ENCODE measurements around the gene IPO13. TPM values are rescaled to one million over a fixed set of nuclear protein-coding genes. Genes with fewer than 3 reads are reported as not detected.

The IPO13 gene
- total RNA-seq, 1 experiment from 2014 or later, result 24.2 TPM

DNA sequence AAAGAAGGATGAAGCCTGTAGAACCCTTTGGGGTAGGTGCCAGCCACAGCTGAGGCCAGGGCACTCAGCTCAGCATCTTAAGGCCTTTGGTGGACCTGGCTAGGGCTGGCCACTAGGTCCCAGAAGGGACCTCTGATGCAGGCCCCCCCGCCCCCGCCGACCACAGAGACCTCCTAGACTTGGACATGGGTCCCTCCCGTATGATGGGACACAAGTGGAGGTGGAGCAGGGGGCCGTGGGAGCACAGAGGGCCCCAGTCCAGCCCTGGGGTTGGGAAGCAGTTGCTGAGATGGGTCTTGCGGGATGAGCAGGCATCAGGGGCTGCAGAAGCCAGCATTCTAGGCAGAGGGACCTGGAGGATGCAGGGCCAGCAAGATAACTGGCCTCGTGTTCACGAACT lies 35.5 kb downstream of the IPO13 start:
- Mint-ChIP-seq H3K4me3 (ENCODE audit: low read depth, unreplicated experiment) (no peak overlapping the region), H3K9me3 (ENCODE audit: low read depth, unreplicated experiment) (no peaks in the 10 kb centered on the region), H3K27me3 (ENCODE audit: unreplicated experiment) (no peaks in the 10 kb centered on the region), H3K27ac (ENCODE audit: unreplicated experiment) (no peak overlapping the region), H3K36me3 (ENCODE audit: insufficient read depth, unreplicated experiment) (peaks cover 32% of the 10 kb centered on the region), H3K4me1 (ENCODE audit: low read depth, unreplicated experiment) (peaks cover 57% of the 10 kb centered on the region)
- TF ChIP-seq, protein P1, sequence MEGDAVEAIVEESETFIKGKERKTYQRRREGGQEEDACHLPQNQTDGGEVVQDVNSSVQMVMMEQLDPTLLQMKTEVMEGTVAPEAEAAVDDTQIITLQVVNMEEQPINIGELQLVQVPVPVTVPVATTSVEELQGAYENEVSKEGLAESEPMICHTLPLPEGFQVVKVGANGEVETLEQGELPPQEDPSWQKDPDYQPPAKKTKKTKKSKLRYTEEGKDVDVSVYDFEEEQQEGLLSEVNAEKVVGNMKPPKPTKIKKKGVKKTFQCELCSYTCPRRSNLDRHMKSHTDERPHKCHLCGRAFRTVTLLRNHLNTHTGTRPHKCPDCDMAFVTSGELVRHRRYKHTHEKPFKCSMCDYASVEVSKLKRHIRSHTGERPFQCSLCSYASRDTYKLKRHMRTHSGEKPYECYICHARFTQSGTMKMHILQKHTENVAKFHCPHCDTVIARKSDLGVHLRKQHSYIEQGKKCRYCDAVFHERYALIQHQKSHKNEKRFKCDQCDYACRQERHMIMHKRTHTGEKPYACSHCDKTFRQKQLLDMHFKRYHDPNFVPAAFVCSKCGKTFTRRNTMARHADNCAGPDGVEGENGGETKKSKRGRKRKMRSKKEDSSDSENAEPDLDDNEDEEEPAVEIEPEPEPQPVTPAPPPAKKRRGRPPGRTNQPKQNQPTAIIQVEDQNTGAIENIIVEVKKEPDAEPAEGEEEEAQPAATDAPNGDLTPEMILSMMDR (IDR thresholded peaks at IDR 0.05; ENCODE audit: unreplicated experiment), result no peak
- CTCF ChIA-PET, result no interaction called here
- BruUV-seq (replicated peaks), result no TSS peak
- intact Hi-C loops (cut with micrococcal nuclease; ENCODE audit: unreplicated experiment), result no loop called here
- DNase-seq, result no peak

GRCh38 chr1:43982808-43983207 lies 36.1 kb downstream of the IPO13 start:
- Mint-ChIP-seq H3K27me3 (ENCODE audit: unreplicated experiment) (no peaks in the 10 kb centered on the region), H3K4me1 (ENCODE audit: low read depth, unreplicated experiment) (peaks cover 57% of the 10 kb centered on the region), H3K9me3 (ENCODE audit: low read depth, unreplicated experiment) (no peaks in the 10 kb centered on the region), H3K4me3 (ENCODE audit: low read depth, unreplicated experiment) (no peak overlapping the region), H3K27ac (ENCODE audit: unreplicated experiment) (no peak overlapping the region), H3K36me3 (ENCODE audit: insufficient read depth, unreplicated experiment) (peaks cover 30% of the 10 kb centered on the region)
- no TSS peak for BruUV-seq (replicated peaks)
- intact Hi-C loops (cut with micrococcal nuclease; ENCODE audit: unreplicated experiment), result no loop called here
- TF ChIP-seq, protein P1 (IDR thresholded peaks at IDR 0.05; ENCODE audit: unreplicated experiment), result no peak
- CTCF ChIA-PET, result no interaction called here
- no peak for DNase-seq

DNA sequence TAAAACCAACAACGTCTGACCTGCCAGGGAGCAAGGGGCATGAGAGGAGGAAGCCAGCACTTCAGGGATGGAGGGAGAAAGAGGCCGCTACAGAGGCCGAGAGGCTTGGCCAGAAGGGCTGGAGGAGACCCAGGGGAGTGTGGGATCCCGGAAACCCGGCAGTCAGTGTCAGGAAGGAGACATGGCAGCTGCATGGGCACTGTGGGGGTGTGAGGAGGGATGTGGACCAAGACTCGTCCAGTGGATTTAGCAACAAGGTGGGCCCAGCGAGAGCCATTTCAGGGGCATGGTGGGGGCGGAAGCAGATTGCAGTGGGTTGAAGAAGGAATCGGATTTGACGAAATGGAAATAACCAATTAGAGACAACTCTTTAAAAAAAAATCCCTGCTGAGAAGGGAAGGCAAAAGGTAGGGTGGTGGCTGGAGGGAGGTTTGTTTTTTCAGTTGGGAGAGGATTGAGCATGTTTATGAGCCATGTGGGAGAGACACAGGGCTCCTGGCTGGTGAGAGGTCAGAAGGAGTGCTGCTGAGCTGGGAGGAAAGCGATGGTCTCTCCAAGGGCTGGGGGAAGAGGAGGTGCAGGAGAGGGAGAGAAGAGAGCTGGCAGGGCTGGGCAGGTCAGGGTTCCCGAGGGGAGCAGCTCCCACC lies 36.6 kb downstream of the IPO13 start:
- peaks cover 24% of the 10 kb centered on the region for H3K36me3 Mint-ChIP-seq (ENCODE audit: insufficient read depth, unreplicated experiment)
- intact Hi-C loops (cut with micrococcal nuclease; ENCODE audit: unreplicated experiment), result no loop called here
- TF ChIP-seq, protein P1 (IDR thresholded peaks at IDR 0.05; ENCODE audit: unreplicated experiment), result no peak
- no peak overlapping the region for H3K4me3 Mint-ChIP-seq (ENCODE audit: low read depth, unreplicated experiment)
- H3K9me3 Mint-ChIP-seq (ENCODE audit: low read depth, unreplicated experiment), result no peaks in the 10 kb centered on the region
- H3K4me1 Mint-ChIP-seq (ENCODE audit: low read depth, unreplicated experiment), result peaks cover 51% of the 10 kb centered on the region
- no peaks in the 10 kb centered on the region for H3K27me3 Mint-ChIP-seq (ENCODE audit: unreplicated experiment)
- BruUV-seq (replicated peaks), result no TSS peak
- CTCF ChIA-PET, result no interaction called here
- no peak for DNase-seq
- H3K27ac Mint-ChIP-seq (ENCODE audit: unreplicated experiment), result no peak overlapping the region

DNA sequence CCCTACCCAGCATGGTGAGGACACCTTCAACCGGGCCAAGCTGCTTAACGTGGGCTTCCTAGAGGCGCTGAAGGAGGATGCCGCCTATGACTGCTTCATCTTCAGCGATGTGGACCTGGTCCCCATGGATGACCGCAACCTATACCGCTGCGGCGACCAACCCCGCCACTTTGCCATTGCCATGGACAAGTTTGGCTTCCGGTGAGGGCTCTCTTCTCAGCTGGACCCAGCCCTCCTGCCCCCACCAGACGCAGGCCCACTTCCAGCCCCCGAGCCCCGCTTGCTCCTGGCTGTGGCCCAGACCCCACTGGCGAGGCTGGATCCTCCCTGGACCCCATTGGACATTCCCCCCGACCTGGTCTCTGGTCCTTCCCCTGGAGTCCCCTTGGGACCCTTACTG lies 38.1 kb downstream of the IPO13 start:
- CTCF ChIA-PET, result no interaction called here
- Mint-ChIP-seq H3K36me3 (ENCODE audit: insufficient read depth, unreplicated experiment) (peaks cover 15% of the 10 kb centered on the region), H3K4me1 (ENCODE audit: low read depth, unreplicated experiment) (peaks cover 47% of the 10 kb centered on the region), H3K27ac (ENCODE audit: unreplicated experiment) (no peak overlapping the region), H3K4me3 (ENCODE audit: low read depth, unreplicated experiment) (no peak overlapping the region), H3K27me3 (ENCODE audit: unreplicated experiment) (no peaks in the 10 kb centered on the region), H3K9me3 (ENCODE audit: low read depth, unreplicated experiment) (no peaks in the 10 kb centered on the region)
- intact Hi-C loops (cut with micrococcal nuclease; ENCODE audit: unreplicated experiment), result no loop called here
- no TSS peak for BruUV-seq (replicated peaks)
- TF ChIP-seq, protein P1 (IDR thresholded peaks at IDR 0.05; ENCODE audit: unreplicated experiment), result no peak
- no peak for DNase-seq
